NOMO-1 treated with DMSO at 0.1 percent for 48 hours (cell line): ENCODE results near the gene NDUFA8.

ENCODE experiments used
- DNase-seq: peaks from one replicate; lab custom pipeline; 2025; ENCODE audit not compliant: unreplicated experiment; lab: John Stamatoyannopoulos, UW

Gene NDUFA8

GRCh38 chr9:122159026-122159924, at the start of gene NDUFA8, which contains the start of gene MORN5:
Gene NDUFA8 (minus strand): TSS chr9:122159779. CDS start chr9:122159677, 102 bp downstream.
Gene MORN5 (plus strand): TSS chr9:122159908. CDS start chr9:122159973, 65 bp downstream.
- DNase-seq = peak; percentile 88

GRCh38 chr9:122207096-122207495, 47.5 kb upstream of the NDUFA8 start:
- DNase-seq = no peak

- no peak for DNase-seq
Measured at GRCh38 chr9:122206118-122207046, 46.8 kb upstream of the NDUFA8 start.

GRCh38 chr9:122205176-122205575, 45.6 kb upstream of the NDUFA8 start:
- no peak for DNase-seq

- no peak for DNase-seq
Measured at GRCh38 chr9:122204491-122204890, 44.9 kb upstream of the NDUFA8 start.

GRCh38 chr9:122204055-122204454, 44.5 kb upstream of the NDUFA8 start:
- DNase-seq = no peak

- no peak for DNase-seq
Measured at GRCh38 chr9:122202111-122202510, 42.5 kb upstream of the NDUFA8 start.

GRCh38 chr9:122201641-122202040, 42.1 kb upstream of the NDUFA8 start:
- DNase-seq = no peak

GRCh38 chr9:122200960-122201595, 41.5 kb upstream of the NDUFA8 start:
- no peak for DNase-seq

GRCh38 chr9:122197882-122198281, 38.3 kb upstream of the NDUFA8 start:
- DNase-seq = no peak

- DNase-seq = no peak
Measured at GRCh38 chr9:122197426-122197825, 37.8 kb upstream of the NDUFA8 start.

- DNase-seq = no peak
Measured at GRCh38 chr9:122195875-122196274, 36.3 kb upstream of the NDUFA8 start.

- no peak for DNase-seq
Measured at GRCh38 chr9:122193651-122194050, 34.1 kb upstream of the NDUFA8 start.

- DNase-seq = no peak
Measured at GRCh38 chr9:122192914-122193525, 33.4 kb upstream of the NDUFA8 start.

GRCh38 chr9:122192261-122192875, 32.8 kb upstream of the NDUFA8 start:
- DNase-seq = no peak

GRCh38 chr9:122191584-122191983, 32.0 kb upstream of the NDUFA8 start:
- DNase-seq = no peak

GRCh38 chr9:122190597-122191381, 31.2 kb upstream of the NDUFA8 start:
- no peak for DNase-seq

GRCh38 chr9:122188369-122188768, 28.8 kb upstream of the NDUFA8 start:
- no peak for DNase-seq

GRCh38 chr9:122186777-122187470, 27.3 kb upstream of the NDUFA8 start:
- no peak for DNase-seq
